ENCODE measurements around the gene OPA3.

DNA sequence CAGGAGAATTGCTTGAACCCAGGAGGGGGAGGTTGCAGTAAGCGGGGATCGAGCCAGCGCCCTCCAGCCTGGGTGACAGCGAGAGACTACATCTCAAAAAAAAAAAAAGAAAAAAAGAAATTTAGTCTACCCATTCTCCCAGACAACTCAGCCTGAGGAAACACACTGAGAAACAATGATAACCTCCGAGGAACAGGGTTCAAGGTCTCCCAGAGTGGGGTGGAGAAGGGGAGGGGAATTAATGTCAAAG, 78.7 kb downstream of the OPA3 start:
- no peak for TF ChIP-seq EZH2phosphoT487 (IDR thresholded peaks at IDR 0.05; ENCODE audit: insufficient read depth, low read depth)
- no peak for TF ChIP-seq EZH2 (IDR thresholded peaks at IDR 0.05; ENCODE audit: insufficient read depth, poor library complexity, severe bottlenecking)
